ENCODE measurements around the gene BIN1. TPM values are rescaled to one million over a fixed set of nuclear protein-coding genes. Genes with fewer than 3 reads are reported as not detected.

Gene BIN1
- total RNA-seq, 4 donors from 2014 or later: 49.2 to 68.3 (median 64.2) TPM

DNA sequence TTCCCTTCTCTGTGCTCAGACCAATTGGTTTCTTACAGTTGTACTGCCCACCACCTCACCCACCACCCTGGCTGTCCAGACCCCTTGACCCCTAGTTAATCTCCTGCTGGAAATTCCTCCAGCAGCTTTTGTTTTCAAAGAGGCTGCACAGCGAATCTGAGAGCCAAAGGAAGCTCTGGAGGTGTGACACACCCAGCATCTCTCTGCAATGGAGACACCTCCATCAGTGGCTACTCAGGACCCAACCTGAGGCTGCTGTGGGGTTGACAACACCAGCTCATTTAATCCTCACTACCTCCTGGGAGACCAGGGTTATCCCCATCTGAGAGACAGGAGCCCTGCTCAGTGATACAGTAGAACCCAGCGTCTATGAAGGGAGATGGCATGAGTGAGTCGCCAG is 86.4 kb downstream of the BIN1 start:
- TF ChIP-seq POLR2A (IDR thresholded peaks at IDR 0.05): no peak
- TF ChIP-seq, protein P1, sequence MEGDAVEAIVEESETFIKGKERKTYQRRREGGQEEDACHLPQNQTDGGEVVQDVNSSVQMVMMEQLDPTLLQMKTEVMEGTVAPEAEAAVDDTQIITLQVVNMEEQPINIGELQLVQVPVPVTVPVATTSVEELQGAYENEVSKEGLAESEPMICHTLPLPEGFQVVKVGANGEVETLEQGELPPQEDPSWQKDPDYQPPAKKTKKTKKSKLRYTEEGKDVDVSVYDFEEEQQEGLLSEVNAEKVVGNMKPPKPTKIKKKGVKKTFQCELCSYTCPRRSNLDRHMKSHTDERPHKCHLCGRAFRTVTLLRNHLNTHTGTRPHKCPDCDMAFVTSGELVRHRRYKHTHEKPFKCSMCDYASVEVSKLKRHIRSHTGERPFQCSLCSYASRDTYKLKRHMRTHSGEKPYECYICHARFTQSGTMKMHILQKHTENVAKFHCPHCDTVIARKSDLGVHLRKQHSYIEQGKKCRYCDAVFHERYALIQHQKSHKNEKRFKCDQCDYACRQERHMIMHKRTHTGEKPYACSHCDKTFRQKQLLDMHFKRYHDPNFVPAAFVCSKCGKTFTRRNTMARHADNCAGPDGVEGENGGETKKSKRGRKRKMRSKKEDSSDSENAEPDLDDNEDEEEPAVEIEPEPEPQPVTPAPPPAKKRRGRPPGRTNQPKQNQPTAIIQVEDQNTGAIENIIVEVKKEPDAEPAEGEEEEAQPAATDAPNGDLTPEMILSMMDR (IDR thresholded peaks at IDR 0.05): no peak
- WGBS, 2 donors: 75 to 76% methylated on average over 3 of the region's 3 CpGs
- peaks cover 7 to 9% of the 10 kb centered on the region in 2 donors for H3K4me1 ChIP-seq
- H3K36me3 ChIP-seq: no peaks in the 10 kb centered on the region
- H3K27ac ChIP-seq: no peak overlapping the region
- intact Hi-C loops (cut with DNase I): no loop called here
- no peak overlapping the region for H3K4me3 ChIP-seq (replicated peaks in 1 of 3)
- H3K27me3 ChIP-seq: no peaks in the 10 kb centered on the region
- H3K9me3 ChIP-seq: no peaks in the 10 kb centered on the region
- DNase-seq: no peak

GRCh38 chr2:127017548-127017947 is 89.4 kb downstream of the BIN1 start:
- DNase-seq: no peak
- H3K4me3 ChIP-seq (replicated peaks in 1 of 3): no peak overlapping the region
- WGBS, 2 donors: 94 to 95% methylated on average over 5 of the region's 5 CpGs

GRCh38 chr2:127016329-127016728 is 90.6 kb downstream of the BIN1 start:
- TF ChIP-seq, protein P1 (IDR thresholded peaks at IDR 0.05): no peak
- TF ChIP-seq POLR2A (IDR thresholded peaks at IDR 0.05): no peak
- Histone ChIP-seq H3K27me3 (no peaks in the 10 kb centered on the region), H3K36me3 (no peaks in the 10 kb centered on the region), H3K9me3 (no peaks in the 10 kb centered on the region), H3K4me3 (replicated peaks in 1 of 3) (no peak overlapping the region), H3K4me1 (no peaks in the 10 kb centered on the region), H3K27ac (no peak overlapping the region)
- WGBS, 2 donors: 95 to 97% methylated on average over 16 to 24 of the region's 24 CpGs
- DNase-seq: no peak
- intact Hi-C loops (cut with DNase I): no loop called here

More at GRCh38 chr2:127017548-127017947, 89.4 kb downstream of the BIN1 start:
- Histone ChIP-seq H3K9me3 (no peaks in the 10 kb centered on the region), H3K36me3 (no peaks in the 10 kb centered on the region), H3K4me1 (no peaks in the 10 kb centered on the region), H3K27ac (no peak overlapping the region), H3K27me3 (no peaks in the 10 kb centered on the region)
- TF ChIP-seq, protein P1 (IDR thresholded peaks at IDR 0.05): no peak
- no peak for TF ChIP-seq POLR2A (IDR thresholded peaks at IDR 0.05)
- intact Hi-C loops (cut with DNase I): no loop called here

DNA sequence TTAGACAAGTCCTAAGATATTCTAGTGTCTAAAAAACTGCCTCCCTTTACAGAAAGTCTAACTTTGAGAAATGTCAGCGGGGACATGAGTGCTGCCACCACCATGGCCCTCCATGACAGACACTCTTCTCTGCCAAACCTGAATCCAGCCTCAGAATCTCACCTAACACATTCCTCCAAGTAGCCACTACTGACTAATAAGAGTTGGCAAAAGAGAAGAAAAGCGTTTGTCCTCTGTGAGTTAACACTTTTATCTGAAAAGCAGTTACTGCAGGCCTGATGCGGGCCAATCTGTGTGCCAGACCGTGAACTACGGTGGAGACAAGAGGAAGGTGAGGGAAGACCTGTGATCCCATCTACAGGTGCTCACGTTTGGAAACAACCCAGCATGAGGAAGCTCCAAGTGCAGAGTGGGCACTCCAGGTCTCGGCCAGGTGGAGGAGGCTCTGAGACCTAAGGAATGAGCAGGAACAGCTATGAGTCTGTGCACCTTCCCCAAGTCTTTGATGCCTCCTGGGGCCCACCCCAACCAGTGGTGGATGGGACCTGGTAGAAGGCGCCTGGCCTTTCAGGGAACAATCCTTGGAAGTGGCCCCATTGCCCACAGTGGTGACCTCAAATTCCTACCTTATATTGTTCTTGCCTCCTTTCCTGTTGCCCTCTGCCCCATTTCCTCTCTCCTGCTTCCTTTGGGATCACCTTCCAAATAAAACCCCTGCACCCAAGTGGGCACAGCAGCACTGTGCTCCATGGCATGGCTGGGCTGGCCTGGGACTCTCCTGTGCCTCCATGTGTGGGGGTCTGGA is 91.6 kb downstream of the BIN1 start:
- no peak for DNase-seq
- H3K27ac ChIP-seq: no peak overlapping the region
- no peak overlapping the region for H3K4me3 ChIP-seq (replicated peaks in 1 of 3)
- WGBS, 2 donors: 76 to 88% methylated on average over 8 of the region's 8 CpGs
- intact Hi-C loops (cut with DNase I): no loop called here
- H3K36me3 ChIP-seq: no peaks in the 10 kb centered on the region
- no peaks in the 10 kb centered on the region for H3K4me1 ChIP-seq
- TF ChIP-seq POLR2A (IDR thresholded peaks at IDR 0.05): no peak
- TF ChIP-seq, protein P1 (IDR thresholded peaks at IDR 0.05): no peak
- no peaks in the 10 kb centered on the region for H3K9me3 ChIP-seq
- H3K27me3 ChIP-seq: no peaks in the 10 kb centered on the region

DNA sequence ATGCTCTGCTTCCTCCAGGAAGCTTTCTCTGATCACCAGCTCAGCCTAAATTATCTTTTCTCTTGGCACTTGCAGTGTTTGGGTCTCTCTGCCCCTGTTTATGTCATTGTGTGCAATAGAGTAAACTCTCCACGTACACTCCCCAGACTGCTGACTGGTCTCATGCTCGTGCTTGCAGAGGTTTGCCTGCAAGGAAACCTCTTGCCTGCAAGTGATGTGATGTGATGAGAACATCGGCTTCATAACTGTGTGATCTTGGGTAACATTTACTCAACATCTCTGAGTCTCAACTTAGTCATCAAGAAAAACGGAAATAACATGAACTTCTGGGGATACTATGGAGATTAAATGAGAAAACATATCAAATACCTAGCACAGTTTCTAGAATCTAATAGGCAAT is 92.3 kb downstream of the BIN1 start:
- no peak for DNase-seq
- Histone ChIP-seq H3K27me3 (no peaks in the 10 kb centered on the region), H3K4me3 (replicated peaks in 1 of 3) (no peak overlapping the region), H3K4me1 (no peaks in the 10 kb centered on the region), H3K36me3 (no peaks in the 10 kb centered on the region), H3K27ac (no peak overlapping the region), H3K9me3 (no peaks in the 10 kb centered on the region)
- intact Hi-C loops (cut with DNase I): no loop called here
- TF ChIP-seq POLR2A (IDR thresholded peaks at IDR 0.05): no peak
- TF ChIP-seq, protein P1 (IDR thresholded peaks at IDR 0.05): no peak
- WGBS, 2 donors: 79 to 88% methylated on average over 4 of the region's 4 CpGs

All from thyroid gland (tissue), 4 donors.